HL-60/S4 treated with retinoic acid at 250 ng/mL for 4 days and 3 days (cell line): ENCODE data around the gene KRT83.
"Not testable (repeated sequence)": the region's sequence is repeated elsewhere in the genome, so short reads cannot be mapped to it uniquely, and the experiment has no call there.

Source experiments
- in situ Hi-C: fragments of 300-500 bp; cut with MboI; formaldehyde crosslinking; loops from 2 replicates; pipeline ENCODE4 v1.7.0; 2022; ENCODE audit warnings: low sequenced_read_pairs

KRT83 gene

GRCh38 chr12:52333321-52333720, 12.1 kb upstream of the KRT83 start:
- in situ Hi-C loops: no loop called here

GRCh38 chr12:52332381-52332780, 11.2 kb upstream of the KRT83 start:
- in situ Hi-C loops: no loop called here

- in situ Hi-C loops: no loop called here
Observed at GRCh38 chr12:52331833-52332232, 10.6 kb upstream of the KRT83 start.

- in situ Hi-C loops: no loop called here
Observed at GRCh38 chr12:52331039-52331438, 9.8 kb upstream of the KRT83 start.

GRCh38 chr12:52327830-52328500, 6.8 kb upstream of the KRT83 start:
- in situ Hi-C loops: no loop called here

GRCh38 chr12:52327052-52327829, 6.0 kb upstream of the KRT83 start:
- in situ Hi-C loops: no loop called here

GRCh38 chr12:52324153-52324444, 2.9 kb upstream of the KRT83 start:
- in situ Hi-C loops: no loop called here

GRCh38 chr12:52323416-52324152, 2.4 kb upstream of the KRT83 start:
- in situ Hi-C loops: no loop called here

GRCh38 chr12:52323001-52323400, 1.8 kb upstream of the KRT83 start:
- in situ Hi-C loops: no loop called here

GRCh38 chr12:52322069-52322468, 871 bp upstream of the KRT83 start:
- in situ Hi-C loops: no loop called here

- in situ Hi-C loops: no loop called here
Observed at GRCh38 chr12:52321418-52321817, 220 bp upstream of the KRT83 start.

- in situ Hi-C loops: no loop called here
Observed at GRCh38 chr12:52319097-52319496, 2.1 kb downstream of the KRT83 start.

GRCh38 chr12:52318241-52318990, 2.8 kb downstream of the KRT83 start:
- in situ Hi-C loops: no loop called here

- in situ Hi-C loops: no loop called here
Observed at GRCh38 chr12:52317468-52318052, 3.6 kb downstream of the KRT83 start.

- in situ Hi-C loops: no loop called here
Observed at GRCh38 chr12:52316701-52317100, 4.5 kb downstream of the KRT83 start.

- in situ Hi-C loops: no loop called here
Observed at GRCh38 chr12:52316290-52316689, 4.9 kb downstream of the KRT83 start.

- in situ Hi-C loops: not testable (repeated sequence)
Observed at GRCh38 chr12:52315721-52316120, 5.5 kb downstream of the KRT83 start.

GRCh38 chr12:52314511-52314910, 6.7 kb downstream of the KRT83 start:
- in situ Hi-C loops: no loop called here

GRCh38 chr12:52313926-52314325, 7.3 kb downstream of the KRT83 start:
- in situ Hi-C loops: no loop called here

- in situ Hi-C loops: no loop called here
Observed at GRCh38 chr12:52313461-52313860, 7.7 kb downstream of the KRT83 start.

- in situ Hi-C loops: no loop called here
Observed at GRCh38 chr12:52312086-52312485, 9.1 kb downstream of the KRT83 start.
